Sigmoid colon (tissue), 7 donors: ENCODE data around the gene DTX1. TPM values are rescaled to one million over a fixed set of nuclear protein-coding genes. Genes with fewer than 3 reads are reported as not detected.

ENCODE experiments used
- DNase-seq: peaks from one replicate; pipeline ENCODE4 v3.0.0-alpha.2; 2019
- H3K27ac ChIP-seq, 4 donors: fragments of 200-600 bp; sonication (generic); one replicate each; pipeline ENCODE4 v1.5.1; 2016 to 2019; ENCODE audit warnings: mild to moderate bottlenecking in 1 of 4
- H3K27me3 ChIP-seq, 3 donors: fragments of 200-600 bp; sonication (generic); one replicate each; pipeline ENCODE4 v1.5.1; 2019; ENCODE audit warnings: mild to moderate bottlenecking in 1 of 3
- H3K36me3 ChIP-seq, 4 donors: fragments of 200-600 bp; sonication (generic); one replicate each; pipeline ENCODE4 v1.5.1; 2016 to 2019
- H3K4me1 ChIP-seq, 4 donors: fragments of 200-600 bp; sonication (generic); one replicate each; pipeline ENCODE4 v1.5.1; 2017 to 2019
- H3K4me3 ChIP-seq, 4 donors: fragments of 200-600 bp; sonication (generic); one replicate each; pipeline ENCODE4 v1.5.1; 2017 to 2019; ENCODE audit warnings: mild to moderate bottlenecking in 2 of 4, moderate library complexity in 1 of 4
- H3K9me3 ChIP-seq, 4 donors: fragments of 200-600 bp in 3 of 4; sonication (generic) in 3 of 4; one replicate each; pipeline versions ENCODE4 v1.5.1 to v1.6.1; 2013 to 2019
- EP300 ChIP-seq, 4 donors: sonication (generic); formaldehyde crosslinking; IDR thresholded peaks; one replicate each; pipeline ENCODE4 v1.6.1; 2017; ENCODE audit warnings: antibody characterized with exemption in 4 of 4
- POLR2A ChIP-seq, 2 donors: fragments of 450-650 bp; IDR thresholded peaks; one replicate each; pipeline ENCODE4 v1.6.1; 2016; ENCODE audit warnings: antibody characterized with exemption in 2 of 2, mild to moderate bottlenecking in 2 of 2, moderate library complexity in 2 of 2
- POLR2AphosphoS5 ChIP-seq, 4 donors: sonication (generic); formaldehyde crosslinking; IDR thresholded peaks; one replicate each; pipeline ENCODE4 v1.6.1; 2017; ENCODE audit warnings: antibody characterized with exemption in 4 of 4
- WGBS, 2 donors: extraction: QIAGEN DNeasy Blood & Tissue Kit; methylation state at CpG; one replicate each; pipeline ENCODE4 v1.1.7; 2013; 5-methylcytosine and 5-hydroxymethylcytosine counted together
- intact Hi-C: fragments of 100-400 bp; cut with DNase I; formaldehyde crosslinking; loops from one replicate; pipeline ENCODE4 v1.15.1; 2023
- polyA plus RNA-seq, 3 donors: library from polyadenylated mRNA; stranded (reverse); fragments of 200-250 nt; gene quantifications; one replicate each; pipeline ENCODE4 v1.2.3, GENCODE V29; 2013
- total RNA-seq, 4 donors: library from RNA; depleted of rRNA; stranded (reverse); fragments of >200 nt; gene quantifications; one replicate each; pipeline ENCODE4 v1.1.0, GENCODE V29; 2016
- TF ChIP-seq, protein P1 (sequence below), 4 experiments: fragments of 450-650 bp in 3 of 4; fragments of 200-600 bp in 1 of 4; IDR thresholded peaks; one replicate each; pipeline ENCODE4 v1.5.1; 2016 to 2019; ENCODE audit warnings: antibody characterized with exemption in 4 of 4, mild to moderate bottlenecking in 3 of 4, moderate library complexity in 2 of 4
- donor health status: healthy with polysubstance abuse.
- donor health status: Bipolar disorder and iron deficiency.
- donor health status: healthy.

Gene DTX1
- total and polyA plus RNA-seq, 7 donors: 1.2 to 15.8 (median 3.0) TPM

- Histone ChIP-seq H3K9me3 (no peaks in the 10 kb centered on the region), H3K36me3 (no peaks in the 10 kb centered on the region), H3K4me3 (no peak overlapping the region), H3K27ac (no peak overlapping the region), H3K27me3 (peaks cover 22 to 74% (median 42%) of the 10 kb centered on the region in 3 donors), H3K4me1 (peaks cover 0 to 14% (median 13%) of the 10 kb centered on the region in 4 donors)
- intact Hi-C loops: no loop called here
- TF ChIP-seq POLR2A (IDR thresholded peaks at IDR 0.05) (no peak), EP300 (IDR thresholded peaks at IDR 0.05) (no peak), POLR2AphosphoS5 (IDR thresholded peaks at IDR 0.05) (no peak)
- TF ChIP-seq, protein P1, sequence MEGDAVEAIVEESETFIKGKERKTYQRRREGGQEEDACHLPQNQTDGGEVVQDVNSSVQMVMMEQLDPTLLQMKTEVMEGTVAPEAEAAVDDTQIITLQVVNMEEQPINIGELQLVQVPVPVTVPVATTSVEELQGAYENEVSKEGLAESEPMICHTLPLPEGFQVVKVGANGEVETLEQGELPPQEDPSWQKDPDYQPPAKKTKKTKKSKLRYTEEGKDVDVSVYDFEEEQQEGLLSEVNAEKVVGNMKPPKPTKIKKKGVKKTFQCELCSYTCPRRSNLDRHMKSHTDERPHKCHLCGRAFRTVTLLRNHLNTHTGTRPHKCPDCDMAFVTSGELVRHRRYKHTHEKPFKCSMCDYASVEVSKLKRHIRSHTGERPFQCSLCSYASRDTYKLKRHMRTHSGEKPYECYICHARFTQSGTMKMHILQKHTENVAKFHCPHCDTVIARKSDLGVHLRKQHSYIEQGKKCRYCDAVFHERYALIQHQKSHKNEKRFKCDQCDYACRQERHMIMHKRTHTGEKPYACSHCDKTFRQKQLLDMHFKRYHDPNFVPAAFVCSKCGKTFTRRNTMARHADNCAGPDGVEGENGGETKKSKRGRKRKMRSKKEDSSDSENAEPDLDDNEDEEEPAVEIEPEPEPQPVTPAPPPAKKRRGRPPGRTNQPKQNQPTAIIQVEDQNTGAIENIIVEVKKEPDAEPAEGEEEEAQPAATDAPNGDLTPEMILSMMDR (IDR thresholded peaks at IDR 0.05): no peak
- DNase-seq: no peak
- 59 to 70% methylated on average over 10 of the region's 10 CpGs for WGBS, 2 donors
Measured at GRCh38 chr12:113061061-113061694, 4.6 kb downstream of the DTX1 start.

DNA sequence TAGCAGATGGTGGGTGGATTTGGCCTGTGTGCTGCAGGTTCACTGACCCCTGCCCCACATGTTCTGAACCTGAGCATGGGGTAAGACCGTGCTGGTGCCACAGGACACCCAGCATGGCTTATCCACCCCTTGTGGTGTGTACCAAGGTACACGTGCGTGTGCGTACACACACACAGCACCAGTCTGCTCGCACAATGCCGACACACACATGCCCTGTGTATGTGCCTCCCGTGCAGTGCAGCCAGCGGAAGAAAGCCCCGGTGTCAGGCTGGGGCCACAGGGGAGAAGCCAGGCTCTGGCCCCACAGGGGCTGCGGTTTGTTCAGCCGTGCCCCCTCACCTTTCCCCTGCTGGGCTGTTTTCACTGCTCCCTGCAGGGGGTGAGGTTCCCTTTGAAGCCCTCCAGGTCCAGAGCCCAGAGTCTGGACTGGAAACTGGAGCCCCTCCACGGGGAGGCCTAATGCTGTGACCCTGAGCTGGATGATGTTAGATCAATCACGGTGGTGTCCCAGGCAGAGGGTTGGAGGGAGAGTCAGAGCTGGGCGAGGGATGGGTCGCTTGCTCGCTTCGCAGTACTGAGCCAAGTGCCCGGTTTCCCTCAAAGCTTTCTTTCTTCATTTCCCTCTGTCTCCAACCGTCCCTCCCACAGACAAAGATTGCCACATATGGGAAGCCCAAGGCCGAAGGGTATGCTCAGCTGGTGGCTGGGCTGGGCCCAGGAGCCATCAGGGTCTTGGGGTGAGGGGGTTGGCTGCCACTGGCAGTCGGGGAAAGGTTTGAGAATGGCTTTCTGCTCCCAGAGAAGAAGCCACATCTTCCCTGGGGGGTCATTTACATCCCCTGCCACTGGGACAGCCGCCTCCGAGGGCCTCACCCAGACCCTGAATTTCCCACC lies 6.2 kb downstream of the DTX1 start:
- TF ChIP-seq, protein P1 (IDR thresholded peaks at IDR 0.05): no peak
- TF ChIP-seq POLR2A (IDR thresholded peaks at IDR 0.05): no peak
- no peak for TF ChIP-seq POLR2AphosphoS5 (IDR thresholded peaks at IDR 0.05)
- 63 to 65% methylated on average over 23 of the region's 23 CpGs for WGBS, 2 donors
- H3K27me3 ChIP-seq: peaks cover 11 to 60% (median 26%) of the 10 kb centered on the region in 3 donors

GRCh38 chr12:113063396-113064350 lies 7.1 kb downstream of the DTX1 start:
- TF ChIP-seq, protein P1 (IDR thresholded peaks at IDR 0.05): no peak
- no peak for TF ChIP-seq POLR2A (IDR thresholded peaks at IDR 0.05)
- no peak for TF ChIP-seq EP300 (IDR thresholded peaks at IDR 0.05)

More for the DNA sequence above, 6.2 kb downstream of the DTX1 start:
- H3K9me3 ChIP-seq: no peaks in the 10 kb centered on the region
- DNase-seq: no peak
- H3K36me3 ChIP-seq: no peaks in the 10 kb centered on the region
- no peaks in the 10 kb centered on the region for H3K4me1 ChIP-seq
- H3K27ac ChIP-seq: no peak overlapping the region
- no peak overlapping the region for H3K4me3 ChIP-seq
- intact Hi-C loops: no loop called here

DNA sequence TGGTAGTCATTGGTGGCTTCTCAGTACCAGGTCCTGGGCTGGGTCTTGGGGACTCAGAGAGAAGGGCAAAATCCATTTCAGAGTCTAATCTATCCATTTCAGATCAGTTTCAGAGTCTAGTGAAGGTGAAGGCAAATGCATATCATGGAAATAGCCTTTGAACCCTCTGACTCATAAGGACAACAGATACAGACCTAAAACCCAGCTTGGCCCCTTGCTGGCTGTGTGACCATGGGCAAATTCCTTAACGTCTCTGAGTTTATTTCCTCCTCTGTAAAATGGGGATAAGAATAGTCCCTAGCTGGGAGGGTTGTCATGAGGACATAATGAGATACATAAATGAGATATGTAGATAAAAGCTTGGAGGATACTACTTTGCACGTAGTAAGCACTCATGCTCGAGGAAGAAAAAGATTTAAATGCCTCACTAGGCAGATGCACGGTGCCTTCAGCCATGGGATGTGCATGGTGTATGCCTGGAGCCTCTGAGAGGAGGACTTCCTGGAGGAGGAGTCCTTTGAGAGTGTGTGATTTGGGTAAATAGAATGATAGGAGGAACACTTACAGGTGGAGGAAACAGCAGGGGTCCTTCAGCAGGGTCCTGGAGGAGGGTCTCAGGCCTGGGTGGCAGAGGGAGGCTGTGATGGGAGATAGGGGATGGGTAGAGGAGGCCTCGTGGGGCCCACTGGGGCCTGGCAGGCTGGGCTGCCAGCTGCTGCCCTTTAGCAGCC lies 8.0 kb downstream of the DTX1 start:
- no peak overlapping the region for H3K4me3 ChIP-seq
- H3K4me1 ChIP-seq: no peaks in the 10 kb centered on the region
- WGBS, 2 donors: 42 to 55% methylated on average over 5 of the region's 5 CpGs
- no peak overlapping the region for H3K27ac ChIP-seq
- DNase-seq: no peak
- intact Hi-C loops: no loop called here
- no peaks in the 10 kb centered on the region for H3K36me3 ChIP-seq
- peaks cover 6 to 46% (median 16%) of the 10 kb centered on the region in 3 donors for H3K27me3 ChIP-seq
- H3K9me3 ChIP-seq: no peaks in the 10 kb centered on the region
- TF ChIP-seq POLR2AphosphoS5 (IDR thresholded peaks at IDR 0.05) (no peak), EP300 (IDR thresholded peaks at IDR 0.05) (no peak), POLR2A (IDR thresholded peaks at IDR 0.05) (no peak)
- TF ChIP-seq, protein P1 (IDR thresholded peaks at IDR 0.05): no peak

More at GRCh38 chr12:113063396-113064350, 7.1 kb downstream of the DTX1 start:
- WGBS, 2 donors: 77 to 85% methylated on average over 9 of the region's 9 CpGs
- no peak overlapping the region for H3K27ac ChIP-seq
- DNase-seq: no peak
- no peaks in the 10 kb centered on the region for H3K4me1 ChIP-seq
- no peaks in the 10 kb centered on the region for H3K36me3 ChIP-seq
- H3K9me3 ChIP-seq: no peaks in the 10 kb centered on the region
- H3K27me3 ChIP-seq: peaks cover 6 to 51% (median 17%) of the 10 kb centered on the region in 3 donors
- intact Hi-C loops: no loop called here
- no peak overlapping the region for H3K4me3 ChIP-seq
